Activated CD4-positive, alpha-beta T cell treated with anti-CD3 and anti-CD28 coated beads, Interleukin-2, Interleukin-6, amounts not matched to agents 100 ng/mL and 50 ng/mL, durations not matched to agents 16 hours and 8 hours (primary cell): ENCODE results near the gene SMAD7.

ENCODE experiments used
- DNase-seq: peaks from one replicate; pipeline ENCODE4 v3.0.0-alpha.2; 2020

SMAD7 gene, protein sequence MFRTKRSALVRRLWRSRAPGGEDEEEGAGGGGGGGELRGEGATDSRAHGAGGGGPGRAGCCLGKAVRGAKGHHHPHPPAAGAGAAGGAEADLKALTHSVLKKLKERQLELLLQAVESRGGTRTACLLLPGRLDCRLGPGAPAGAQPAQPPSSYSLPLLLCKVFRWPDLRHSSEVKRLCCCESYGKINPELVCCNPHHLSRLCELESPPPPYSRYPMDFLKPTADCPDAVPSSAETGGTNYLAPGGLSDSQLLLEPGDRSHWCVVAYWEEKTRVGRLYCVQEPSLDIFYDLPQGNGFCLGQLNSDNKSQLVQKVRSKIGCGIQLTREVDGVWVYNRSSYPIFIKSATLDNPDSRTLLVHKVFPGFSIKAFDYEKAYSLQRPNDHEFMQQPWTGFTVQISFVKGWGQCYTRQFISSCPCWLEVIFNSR

GRCh38 chr18:48950536-48951447, at the start of gene SMAD7:
TSS of gene SMAD7 (minus strand) at chr18:48950965. CDS start at chr18:48950424, 541 bp downstream.
- peak; percentile 27 for DNase-seq

GRCh38 chr18:48999569-48999968, 48.8 kb upstream of the SMAD7 start:
- DNase-seq: no peak

DNA sequence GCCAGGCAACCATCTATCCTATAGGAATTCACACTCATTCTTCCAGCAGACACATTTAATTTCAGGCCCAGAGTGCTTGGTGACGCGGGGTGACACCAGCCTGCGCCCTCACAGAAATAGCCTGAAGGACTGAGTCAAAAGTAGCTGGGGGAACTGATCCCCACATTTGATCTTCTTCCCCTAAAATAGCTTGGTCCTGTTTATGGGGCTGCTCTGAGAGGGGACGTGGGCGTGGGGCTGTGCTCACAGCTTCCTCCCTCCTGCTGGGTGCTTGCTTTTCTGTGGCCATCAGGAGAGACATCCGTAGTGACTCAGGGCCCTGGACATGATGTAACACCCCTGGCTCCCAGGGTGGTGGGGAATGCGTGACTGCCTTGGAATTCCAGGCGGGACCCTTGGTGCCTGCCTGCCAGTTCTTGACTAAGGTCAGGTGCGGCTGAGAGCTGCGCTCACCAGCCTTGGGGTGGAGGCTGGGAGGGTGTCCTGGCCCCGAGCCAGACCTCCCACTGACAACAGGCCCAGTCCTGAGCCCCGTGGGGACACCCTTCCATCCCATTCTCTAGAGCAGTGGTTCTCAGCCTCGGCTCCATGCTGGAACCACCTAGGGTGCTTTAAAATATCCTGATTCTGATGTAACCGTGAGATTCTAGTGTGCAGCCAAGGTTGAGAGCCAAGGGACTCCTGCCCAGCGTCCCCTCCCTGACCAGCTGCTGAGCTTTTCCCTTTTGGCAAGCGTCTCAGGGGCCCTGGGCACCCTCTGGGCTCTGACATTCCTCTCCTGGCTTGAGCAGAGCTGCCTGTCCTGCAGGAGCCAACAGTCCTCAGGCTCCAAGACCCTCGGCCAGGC, 47.4 kb upstream of the SMAD7 start:
- DNase-seq: no peak

- DNase-seq: no peak
Observed at GRCh38 chr18:48997681-48997984, 46.9 kb upstream of the SMAD7 start.

- DNase-seq: no peak
Observed at GRCh38 chr18:48996901-48997463, 46.2 kb upstream of the SMAD7 start.

GRCh38 chr18:48996041-48996440, 45.3 kb upstream of the SMAD7 start:
- no peak for DNase-seq

DNA sequence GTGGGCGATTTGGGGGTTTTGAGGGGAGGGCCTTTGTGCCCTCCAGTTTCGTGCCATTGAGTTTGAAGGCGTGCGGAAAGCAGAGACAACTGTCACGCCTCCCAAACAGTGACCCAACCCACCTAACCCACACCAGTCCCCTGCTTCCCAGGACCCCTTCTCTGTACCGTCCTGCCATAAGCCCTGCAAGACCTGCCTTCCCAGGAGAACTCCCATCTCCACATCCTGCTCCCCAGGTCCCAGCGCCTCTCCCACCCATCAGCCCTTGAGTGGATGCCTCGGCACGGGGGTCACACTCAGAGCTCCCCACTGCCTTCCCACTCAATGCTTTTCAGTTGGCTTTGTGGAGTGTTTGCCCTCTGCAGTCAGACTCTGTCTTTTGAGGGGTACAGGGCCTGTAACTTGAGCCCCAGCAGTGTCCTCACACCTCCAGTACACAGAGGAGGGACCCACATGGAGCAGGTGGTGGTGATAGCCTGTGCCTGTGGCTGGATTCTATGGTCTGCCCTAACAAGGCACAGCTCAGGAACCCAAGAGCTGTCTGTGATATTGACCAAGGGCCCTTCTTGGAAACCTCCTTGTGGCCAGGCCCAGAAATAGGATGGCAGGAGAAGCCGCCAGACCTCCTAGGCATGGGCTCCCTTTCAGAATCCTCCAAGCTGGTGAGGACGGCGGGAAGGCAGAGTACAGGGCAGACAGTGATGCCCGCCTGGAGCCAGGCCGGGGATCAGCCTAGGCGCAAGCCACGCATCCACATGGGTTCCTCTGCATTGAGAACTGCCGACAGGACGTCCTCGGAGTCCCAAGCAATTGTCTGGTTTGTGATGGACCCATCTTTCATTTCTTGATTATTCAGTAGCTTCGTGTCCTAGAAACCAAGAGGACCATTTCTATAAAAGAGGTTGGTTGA, 44.4 kb upstream of the SMAD7 start:
- DNase-seq: no peak

DNA sequence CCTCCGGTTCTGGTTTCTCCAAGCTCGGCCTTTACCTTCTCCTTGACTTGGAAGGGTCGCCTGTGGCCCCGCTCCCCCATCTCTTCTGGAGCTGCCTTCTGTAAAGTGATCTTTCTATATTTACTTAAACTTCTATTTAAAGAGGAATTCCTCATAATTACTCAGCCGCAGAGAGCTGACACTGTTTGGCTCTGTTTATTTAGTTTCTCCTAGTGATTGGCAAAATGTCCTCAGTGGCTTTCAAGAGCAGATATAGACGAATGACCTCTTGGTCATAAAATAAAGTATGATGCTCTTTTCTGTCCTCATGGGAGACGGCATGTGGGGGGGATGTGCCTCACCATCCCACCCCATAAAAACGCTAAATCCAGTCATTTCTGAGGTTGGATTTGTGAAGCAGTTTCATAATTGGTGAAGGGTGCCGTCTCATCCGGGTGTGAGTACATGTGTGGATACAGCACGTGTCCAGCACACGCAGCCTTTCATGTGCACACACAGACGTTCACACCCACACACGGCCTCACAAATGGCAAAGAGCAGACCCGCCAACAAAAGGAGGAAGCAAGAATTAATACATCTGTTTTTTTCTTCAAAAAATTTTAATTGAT, 43.4 kb upstream of the SMAD7 start:
- no peak for DNase-seq

GRCh38 chr18:48993586-48993985, 42.8 kb upstream of the SMAD7 start:
- DNase-seq: no peak

GRCh38 chr18:48992791-48993555, 42.2 kb upstream of the SMAD7 start:
- no peak for DNase-seq

DNA sequence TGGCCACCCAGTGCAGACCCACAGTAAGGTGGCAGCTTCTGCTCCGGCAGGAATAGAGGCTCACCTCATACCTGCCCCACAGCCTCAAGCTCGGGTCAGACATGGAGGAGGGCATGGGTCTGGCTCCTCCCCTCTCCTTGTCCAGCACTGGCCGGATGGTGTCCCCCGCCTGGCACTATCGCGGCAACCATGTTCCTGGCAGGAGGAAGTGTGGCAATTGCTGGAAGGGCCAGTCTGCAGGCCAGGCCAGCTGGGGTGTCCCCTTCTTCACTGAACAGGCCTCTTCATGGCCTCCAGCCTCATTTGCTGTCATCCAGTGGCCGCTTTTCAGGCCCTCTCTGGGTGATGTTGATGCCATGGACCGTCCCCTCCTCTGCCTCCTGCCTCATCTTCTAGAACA, 41.4 kb upstream of the SMAD7 start:
- no peak for DNase-seq

GRCh38 chr18:48991676-48992075, 40.9 kb upstream of the SMAD7 start:
- no peak for DNase-seq

- no peak for DNase-seq
Observed at GRCh38 chr18:48991319-48991660, 40.5 kb upstream of the SMAD7 start.

GRCh38 chr18:48990481-48991318, 39.9 kb upstream of the SMAD7 start:
- DNase-seq: no peak

DNA sequence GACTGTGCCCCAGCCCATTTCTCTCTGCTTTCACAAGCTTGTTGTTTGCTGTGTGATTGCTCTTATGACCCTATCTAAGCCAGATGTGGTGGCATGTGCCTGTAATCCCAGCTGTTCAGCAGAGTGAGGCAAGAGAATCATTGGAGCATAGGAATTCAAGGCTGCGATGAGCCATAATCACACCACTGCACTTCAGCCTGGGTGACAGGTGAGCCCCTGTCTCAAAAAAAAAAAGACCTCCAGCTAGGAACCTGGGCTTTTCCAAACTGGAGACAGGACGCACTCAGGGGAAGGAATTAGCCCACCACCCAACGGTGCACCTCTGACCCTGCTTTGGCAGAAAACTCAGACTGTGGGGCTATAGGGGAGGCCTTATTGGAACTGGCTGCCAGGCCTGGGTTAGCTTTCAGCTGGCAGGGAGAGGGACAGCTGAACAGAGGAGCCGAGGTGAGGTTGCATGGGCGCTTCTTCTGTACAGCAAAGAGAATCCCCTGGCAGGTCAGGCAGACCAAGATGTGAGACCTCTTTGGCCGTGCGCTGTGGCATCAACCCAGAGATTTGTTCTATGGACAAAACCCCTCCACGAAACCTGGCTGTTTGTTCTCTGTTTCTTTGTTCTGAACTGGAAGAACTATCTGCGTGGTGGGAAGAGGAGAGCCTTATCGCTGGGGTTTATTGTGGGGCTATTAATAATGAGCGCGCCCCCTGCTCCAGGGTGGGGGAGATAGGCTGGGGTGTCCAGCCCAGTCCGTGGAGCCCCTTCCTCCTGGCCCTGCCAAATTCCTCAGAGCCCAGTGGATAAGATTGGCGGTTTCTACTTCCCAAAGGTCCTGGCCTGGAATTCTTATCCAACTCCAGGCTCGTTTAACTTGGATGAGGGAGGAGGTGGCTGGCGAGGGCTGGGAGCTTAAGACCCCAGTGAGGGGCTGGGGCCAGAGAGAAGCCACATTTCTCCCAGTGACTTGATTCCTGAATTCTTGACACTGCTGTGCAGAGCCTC, 38.8 kb upstream of the SMAD7 start:
- DNase-seq: no peak

GRCh38 chr18:48988508-48989303, 37.9 kb upstream of the SMAD7 start:
- DNase-seq: no peak

DNA sequence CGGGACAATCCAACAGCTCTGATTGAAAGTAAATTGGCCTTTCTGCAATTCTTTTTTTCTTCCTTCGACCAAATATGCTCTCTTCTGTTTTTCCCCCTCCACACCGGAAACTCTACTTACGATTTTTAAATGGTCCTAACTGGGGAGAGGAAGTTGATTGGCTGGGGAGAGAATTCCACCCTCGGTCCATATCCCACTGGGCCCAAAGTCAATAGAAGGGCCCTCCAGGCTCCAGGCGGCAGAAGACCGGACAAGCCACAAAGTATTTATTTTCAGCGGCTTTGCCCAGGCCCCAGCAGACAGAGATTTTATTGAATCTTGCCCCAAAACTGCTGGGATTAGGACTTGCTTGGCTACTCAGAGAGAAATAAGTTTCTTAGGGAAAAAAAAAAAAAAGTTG, 37.1 kb upstream of the SMAD7 start:
- no peak for DNase-seq
